GM23338 (cell line): ENCODE results near the gene SLC12A7.

Source experiments
- CREB1 ChIP-seq: fragments of 250-450 bp; sonication (Bioruptor Pico); IDR thresholded peaks from 2 replicates; pipeline ENCODE4 v1.5.0; 2020; ENCODE audit warnings: low read depth, mild to moderate bottlenecking, moderate library complexity
- EZH2 ChIP-seq: fragments of 200-600 bp; sonication (generic); IDR thresholded peaks from one replicate; pipeline ENCODE4 v1.8.0; 2017; ENCODE audit warnings: antibody characterized with exemption, mild to moderate bottlenecking, low read depth; ENCODE audit not compliant: unreplicated experiment
- EZH2phosphoT487 ChIP-seq: fragments of 200-600 bp; sonication (generic); IDR thresholded peaks from one replicate; pipeline ENCODE4 v1.8.1; 2018; ENCODE audit warnings: antibody characterized with exemption; ENCODE audit not compliant: unreplicated experiment
- POLR2AphosphoS5 ChIP-seq: IDR thresholded peaks from 2 replicates; pipeline ENCODE4 v1.6.1; 2016; ENCODE audit warnings: antibody characterized with exemption, low read depth
- ZNF114 ChIP-seq: fragments of 250-450 bp; sonication (Bioruptor Pico); IDR thresholded peaks from 2 replicates; pipeline ENCODE4 v1.5.0; 2020; ENCODE audit warnings: mild to moderate bottlenecking, moderate library complexity
- TF ChIP-seq, protein P1 (sequence below), 2 experiments: fragments of 200-600 bp in 1 of 2; sonication (generic) in 1 of 2; conservative IDR thresholded peaks; 2 replicates each; pipeline versions ENCODE4 v1.5.1 to v1.6.1; 2016 to 2017; ENCODE audit warnings: antibody characterized with exemption in 2 of 2, low read depth in 2 of 2, mild to moderate bottlenecking in 2 of 2, moderate library complexity in 1 of 2
- TF ChIP-seq, protein P2 (sequence below): IDR thresholded peaks from one replicate; pipeline ENCODE4 v1.6.1; 2018; ENCODE audit warnings: antibody characterized with exemption; ENCODE audit not compliant: unreplicated experiment

DNA sequence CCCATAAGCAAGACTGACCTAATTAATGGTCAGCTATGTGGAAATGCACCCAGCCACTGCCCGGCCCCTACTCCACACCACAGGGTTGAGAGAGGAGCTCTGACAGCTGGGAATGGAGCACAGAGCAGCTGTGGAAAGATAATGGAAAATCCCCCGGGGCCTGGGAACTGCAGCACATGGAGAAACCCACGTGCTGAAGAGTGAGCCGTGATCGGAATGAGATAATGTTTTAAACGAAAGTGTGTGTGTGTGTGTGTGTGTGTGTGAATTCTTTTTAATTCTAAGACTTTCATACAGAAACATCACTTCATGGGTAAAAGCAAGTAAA, 13.1 kb upstream of the SLC12A7 start:
- TF ChIP-seq, protein P1, sequence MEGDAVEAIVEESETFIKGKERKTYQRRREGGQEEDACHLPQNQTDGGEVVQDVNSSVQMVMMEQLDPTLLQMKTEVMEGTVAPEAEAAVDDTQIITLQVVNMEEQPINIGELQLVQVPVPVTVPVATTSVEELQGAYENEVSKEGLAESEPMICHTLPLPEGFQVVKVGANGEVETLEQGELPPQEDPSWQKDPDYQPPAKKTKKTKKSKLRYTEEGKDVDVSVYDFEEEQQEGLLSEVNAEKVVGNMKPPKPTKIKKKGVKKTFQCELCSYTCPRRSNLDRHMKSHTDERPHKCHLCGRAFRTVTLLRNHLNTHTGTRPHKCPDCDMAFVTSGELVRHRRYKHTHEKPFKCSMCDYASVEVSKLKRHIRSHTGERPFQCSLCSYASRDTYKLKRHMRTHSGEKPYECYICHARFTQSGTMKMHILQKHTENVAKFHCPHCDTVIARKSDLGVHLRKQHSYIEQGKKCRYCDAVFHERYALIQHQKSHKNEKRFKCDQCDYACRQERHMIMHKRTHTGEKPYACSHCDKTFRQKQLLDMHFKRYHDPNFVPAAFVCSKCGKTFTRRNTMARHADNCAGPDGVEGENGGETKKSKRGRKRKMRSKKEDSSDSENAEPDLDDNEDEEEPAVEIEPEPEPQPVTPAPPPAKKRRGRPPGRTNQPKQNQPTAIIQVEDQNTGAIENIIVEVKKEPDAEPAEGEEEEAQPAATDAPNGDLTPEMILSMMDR (conservative IDR thresholded peaks at IDR 0.05; ENCODE audit: low read depth in 2 of 2) = no peak
- TF ChIP-seq POLR2AphosphoS5 (no peak), EZH2phosphoT487 (no peak), EZH2 (no peak), ZNF114 (CRISPR knock-in tag) (no peak), CREB1 (CRISPR knock-in tag) (no peak)
- TF ChIP-seq, protein P2, sequence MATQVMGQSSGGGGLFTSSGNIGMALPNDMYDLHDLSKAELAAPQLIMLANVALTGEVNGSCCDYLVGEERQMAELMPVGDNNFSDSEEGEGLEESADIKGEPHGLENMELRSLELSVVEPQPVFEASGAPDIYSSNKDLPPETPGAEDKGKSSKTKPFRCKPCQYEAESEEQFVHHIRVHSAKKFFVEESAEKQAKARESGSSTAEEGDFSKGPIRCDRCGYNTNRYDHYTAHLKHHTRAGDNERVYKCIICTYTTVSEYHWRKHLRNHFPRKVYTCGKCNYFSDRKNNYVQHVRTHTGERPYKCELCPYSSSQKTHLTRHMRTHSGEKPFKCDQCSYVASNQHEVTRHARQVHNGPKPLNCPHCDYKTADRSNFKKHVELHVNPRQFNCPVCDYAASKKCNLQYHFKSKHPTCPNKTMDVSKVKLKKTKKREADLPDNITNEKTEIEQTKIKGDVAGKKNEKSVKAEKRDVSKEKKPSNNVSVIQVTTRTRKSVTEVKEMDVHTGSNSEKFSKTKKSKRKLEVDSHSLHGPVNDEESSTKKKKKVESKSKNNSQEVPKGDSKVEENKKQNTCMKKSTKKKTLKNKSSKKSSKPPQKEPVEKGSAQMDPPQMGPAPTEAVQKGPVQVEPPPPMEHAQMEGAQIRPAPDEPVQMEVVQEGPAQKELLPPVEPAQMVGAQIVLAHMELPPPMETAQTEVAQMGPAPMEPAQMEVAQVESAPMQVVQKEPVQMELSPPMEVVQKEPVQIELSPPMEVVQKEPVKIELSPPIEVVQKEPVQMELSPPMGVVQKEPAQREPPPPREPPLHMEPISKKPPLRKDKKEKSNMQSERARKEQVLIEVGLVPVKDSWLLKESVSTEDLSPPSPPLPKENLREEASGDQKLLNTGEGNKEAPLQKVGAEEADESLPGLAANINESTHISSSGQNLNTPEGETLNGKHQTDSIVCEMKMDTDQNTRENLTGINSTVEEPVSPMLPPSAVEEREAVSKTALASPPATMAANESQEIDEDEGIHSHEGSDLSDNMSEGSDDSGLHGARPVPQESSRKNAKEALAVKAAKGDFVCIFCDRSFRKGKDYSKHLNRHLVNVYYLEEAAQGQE = no peak
